Measurements from ENCODE around the gene CDC25C. TPM values are rescaled to one million over a fixed set of nuclear protein-coding genes. Genes with fewer than 3 reads are reported as not detected.

Gene CDC25C
- 3.4 and 5.9 TPM in 2 replicates for total RNA-seq

GRCh38 chr5:138331449-138332368 is at the start of gene CDC25C:
CDC25C (minus strand) TSS chr5:138331804; CDS start chr5:138331180, 624 bp downstream.

DNA sequence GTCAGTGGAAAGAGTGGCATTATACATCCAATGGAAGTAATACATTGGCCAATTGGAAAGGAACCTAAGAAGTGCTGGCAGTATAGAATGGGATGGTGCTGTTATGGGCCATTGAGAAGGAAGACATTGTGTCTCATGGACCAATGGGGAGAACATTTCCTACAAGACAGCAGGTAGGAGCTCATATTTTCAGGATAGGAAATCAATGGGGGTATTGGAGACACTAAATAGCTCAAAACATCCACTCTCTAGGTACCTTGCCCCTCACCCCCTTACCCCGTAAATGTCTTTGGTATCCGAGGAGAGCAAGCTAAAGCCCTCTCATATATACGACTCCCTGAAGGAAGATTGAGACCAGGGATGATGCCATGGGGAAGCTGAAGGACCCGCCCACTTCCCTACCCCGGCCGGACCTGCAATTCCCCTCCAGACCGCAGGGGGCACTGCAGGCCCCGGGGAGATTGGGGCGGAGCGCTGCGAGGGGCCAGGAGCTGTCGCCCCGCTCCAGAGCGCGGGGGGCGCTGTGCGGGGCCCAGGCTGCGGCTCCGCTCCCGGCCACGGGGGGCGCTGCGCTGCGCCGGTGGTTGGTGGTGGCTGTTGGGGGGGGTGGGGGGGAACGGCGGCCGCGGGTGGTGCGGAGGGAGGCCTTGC is 20.6 kb upstream of the CDC25C start, which contains the start of gene KDM3B:
Gene KDM3B, plus strand, starts transcription at position 615 of the 651 bp plus-strand sequence. CDS start 111 bp downstream, outside the sequence.

GRCh38 chr5:138337685-138338410 is 6.2 kb upstream of the CDC25C start, which contains the start of gene FAM53C:
FAM53C (plus strand) TSS chr5:138338266; CDS start chr5:138341336, 3,070 bp downstream.

DNA sequence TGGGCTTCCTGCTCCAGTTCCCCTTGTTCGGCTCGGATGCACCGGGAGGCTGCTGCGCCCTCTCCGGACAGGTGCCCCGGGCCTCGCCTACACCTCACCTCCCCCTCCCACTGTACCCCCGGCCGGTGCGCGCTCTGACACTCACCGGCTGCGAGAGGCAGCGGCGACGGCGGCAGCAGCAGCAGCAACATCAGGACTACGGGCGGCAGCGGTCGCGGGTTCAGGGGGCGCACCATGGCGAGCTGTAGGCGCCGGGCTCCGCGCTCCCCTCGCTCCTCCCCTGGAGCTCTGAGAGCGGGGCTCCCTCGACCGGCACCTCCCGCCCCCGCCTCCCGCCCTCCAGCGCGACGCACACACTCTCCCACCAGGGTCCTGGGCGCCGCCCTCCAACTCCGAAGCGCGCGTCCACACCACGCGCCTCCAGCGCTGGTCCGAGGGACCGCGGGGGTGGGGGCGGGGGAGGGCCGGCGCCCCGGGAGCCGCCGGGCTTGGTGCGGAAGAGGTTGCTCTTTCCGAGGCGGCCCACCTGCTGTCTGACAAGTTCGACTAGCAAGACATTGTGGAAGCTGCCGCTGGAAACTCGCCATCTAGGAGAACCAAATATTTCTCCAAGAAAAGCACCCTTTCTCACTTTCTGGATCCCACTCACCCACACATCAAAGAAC is 57.3 kb downstream of the CDC25C start, which contains the start of gene GFRA3:
Gene GFRA3, minus strand, starts transcription at position 433 of the 665 bp plus-strand sequence. Its CDS starts 197 bp downstream, at position 236.

Other genes with a start within 250 kb of the CDC25C start
- not detected in 2 replicates for gene WNT8A, start 247.8 kb downstream of the CDC25C start, total RNA-seq
- 11.1 and 11.5 TPM in 2 replicates for gene NME5, start 192.4 kb downstream of the CDC25C start, total RNA-seq
- gene BRD8, start 153.2 kb downstream of the CDC25C start, total RNA-seq = 61.4 and 63.9 TPM in 2 replicates
- 31.6 and 47.7 TPM in 2 replicates for gene KIF20A, start 152.7 kb downstream of the CDC25C start, total RNA-seq
- 32.6 and 34.2 TPM in 2 replicates for gene CDC23, start 118.5 kb downstream of the CDC25C start, total RNA-seq
- not detected in 2 replicates for gene GFRA3, start 57.2 kb downstream of the CDC25C start, total RNA-seq
- 32.1 and 32.6 TPM in 2 replicates for gene FAM53C, start 6.5 kb upstream of the CDC25C start, total RNA-seq
- gene KDM3B, start 20.9 kb upstream of the CDC25C start, total RNA-seq = 55.7 and 60.1 TPM in 2 replicates
- gene REEP2, start 107.3 kb upstream of the CDC25C start, total RNA-seq = 8.2 and 11.9 TPM in 2 replicates
- 4.6 and 23.8 TPM in 2 replicates for gene EGR1, start 133.7 kb upstream of the CDC25C start, total RNA-seq
- 120 and 137 TPM in 2 replicates for gene ETF1, start 211.4 kb upstream of the CDC25C start, total RNA-seq
- 306 and 331 TPM in 2 replicates for gene HSPA9, start 243.6 kb upstream of the CDC25C start, total RNA-seq

Data from articular chondrocyte of knee joint (primary cell).